ENCODE data around the gene HESX1.

- TF ChIP-seq CTCF (IDR thresholded peaks at IDR 0.05; ENCODE audit: low read length) (no peak), EZH2 (optimal IDR thresholded peaks at IDR 0.05; ENCODE audit: low read depth, low read length) (no peak)
Measured at GRCh38 chr3:57160076-57160764, 39.6 kb downstream of the HESX1 start.

All from MM.1S (cell line).